Large intestine (tissue), 3 donors: ENCODE data around the gene CASTOR1. TPM values are rescaled to one million over a fixed set of nuclear protein-coding genes. Genes with fewer than 3 reads are reported as not detected.
A peak's percentile ranks its signal among the peaks of the same experiment; 100 is the strongest.

Experiments
- DNase-seq, 2 donors: peaks; one replicate each; pipeline versions ENCODE4 v3.0.0 to v3.0.0-alpha.2; 2013
- H3K27ac ChIP-seq: one replicate; pipeline ENCODE4 v1.5.1; 2013; ENCODE audit warnings: low read length
- H3K27me3 ChIP-seq: 2 replicates; pipeline ENCODE4 v1.6.1; 2013; ENCODE audit warnings: low read length; ENCODE audit not compliant: control insufficient read depth, insufficient read depth
- H3K36me3 ChIP-seq: 2 replicates; pipeline ENCODE4 v1.6.1; 2013; ENCODE audit warnings: low read length; ENCODE audit not compliant: control insufficient read depth, insufficient read depth
- H3K4me1 ChIP-seq: one replicate; pipeline ENCODE4 v1.6.1; 2013; ENCODE audit warnings: low read length; ENCODE audit not compliant: control insufficient read depth, insufficient read depth
- H3K4me3 ChIP-seq: one replicate; pipeline ENCODE4 v1.5.1; 2013; ENCODE audit warnings: low read length
- H3K9me3 ChIP-seq: one replicate; pipeline ENCODE4 v1.6.1; 2013; ENCODE audit warnings: mild to moderate bottlenecking, low read depth, low read length, moderate library complexity; ENCODE audit not compliant: control insufficient read depth
- WGBS: methylation state at CpG from one replicate; pipeline ENCODE4 v1.1.5; 2013; ENCODE audit warnings: low lambda C conversion rate; ENCODE audit not compliant: insufficient coverage; 5-methylcytosine and 5-hydroxymethylcytosine counted together
- polyA plus RNA-seq: library from polyadenylated mRNA; unstranded; fragments of 120-200 nt; gene quantifications from one replicate; pipeline ENCODE4 v1.2.1, GENCODE V29; 2013

Gene CASTOR1
- polyA plus RNA-seq, 1 donor, result 7.0 TPM

DNA sequence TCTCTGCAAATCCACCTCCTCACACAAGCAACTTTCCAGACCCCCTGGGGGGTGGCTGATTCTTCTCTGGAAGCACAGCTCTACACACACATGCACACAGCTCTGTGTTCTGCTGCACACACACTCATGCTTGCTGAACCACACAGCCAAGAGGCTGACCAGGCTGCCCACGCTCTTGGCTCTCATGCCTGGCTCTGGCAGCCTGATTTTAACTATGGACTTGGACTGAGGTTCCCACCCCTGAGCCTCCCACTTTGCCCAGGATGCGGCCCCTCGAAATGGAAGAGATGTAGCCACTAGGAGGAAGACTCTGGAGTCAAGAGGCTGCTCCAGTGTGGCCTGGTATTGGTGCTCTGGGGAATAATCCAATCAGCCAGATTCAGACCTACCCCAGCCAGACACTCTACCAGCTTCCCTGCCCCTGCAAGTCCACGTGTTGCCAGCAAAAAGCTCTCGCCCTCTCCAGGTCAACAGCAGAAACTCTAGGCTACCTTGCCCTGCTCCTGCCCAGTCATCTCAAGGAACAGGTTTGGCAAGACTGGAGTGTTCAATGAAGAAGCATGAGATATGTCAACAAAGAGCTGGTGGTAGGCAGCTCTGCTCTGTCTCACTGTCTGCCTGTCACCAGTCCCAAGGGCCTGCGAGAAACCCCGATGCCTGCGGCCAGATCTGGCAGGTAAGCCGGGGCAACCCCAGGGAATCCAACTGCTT, 8.8 kb upstream of the CASTOR1 start:
- Histone ChIP-seq H3K9me3 (no peaks in the 10 kb centered on the region), H3K4me3 (no peak overlapping the region), H3K27me3 (no peaks in the 10 kb centered on the region), H3K36me3 (peaks cover 84% of the 10 kb centered on the region), H3K4me1 (peaks cover 16% of the 10 kb centered on the region), H3K27ac (no peak overlapping the region)
- WGBS, result no CpG with 5 or more reads among the region's 9 CpGs
- peak in 1 of 2 donors; percentile 47 for DNase-seq

DNA sequence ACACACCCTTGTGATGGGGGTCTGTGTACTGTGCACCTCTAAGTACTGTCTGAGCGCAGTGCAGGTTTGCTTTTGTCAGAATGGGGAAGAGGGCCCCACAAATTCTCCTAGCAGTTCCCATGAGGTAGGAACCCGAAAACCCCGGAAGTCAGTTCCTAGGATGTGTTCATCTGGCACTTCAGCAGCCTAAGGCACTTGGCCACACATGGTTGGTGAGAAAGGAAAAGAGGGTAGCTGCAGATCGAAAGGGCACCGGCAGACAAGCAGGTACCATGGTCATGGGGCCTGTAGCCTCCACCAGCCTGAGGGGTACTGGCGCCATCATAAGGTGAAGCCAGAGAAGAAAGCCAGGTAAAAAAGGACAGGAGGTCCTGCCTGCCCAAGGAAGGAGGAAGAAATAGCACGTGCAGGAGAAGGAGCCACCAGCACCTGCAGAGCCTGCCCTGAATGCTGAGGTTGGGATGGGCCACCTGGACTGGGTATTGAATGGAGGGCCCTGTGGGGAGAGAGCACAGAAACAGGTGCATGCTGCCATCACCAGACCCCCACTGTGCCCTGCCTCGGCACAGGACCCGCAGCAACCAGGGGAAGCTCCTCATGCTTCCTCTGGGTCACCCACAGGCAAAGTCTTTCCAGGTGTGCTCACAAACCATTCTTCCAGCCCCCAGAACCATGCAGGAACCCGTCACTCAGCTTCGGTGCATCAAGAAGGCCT, 8.1 kb upstream of the CASTOR1 start:
- no peak overlapping the region for H3K4me3 ChIP-seq
- no peak overlapping the region for H3K27ac ChIP-seq
- H3K36me3 ChIP-seq, result peaks cover 87% of the 10 kb centered on the region
- H3K27me3 ChIP-seq, result no peaks in the 10 kb centered on the region
- no CpG with 5 or more reads among the region's 11 CpGs for WGBS
- DNase-seq, result no peak
- peaks cover 15% of the 10 kb centered on the region for H3K4me1 ChIP-seq
- no peaks in the 10 kb centered on the region for H3K9me3 ChIP-seq

DNA sequence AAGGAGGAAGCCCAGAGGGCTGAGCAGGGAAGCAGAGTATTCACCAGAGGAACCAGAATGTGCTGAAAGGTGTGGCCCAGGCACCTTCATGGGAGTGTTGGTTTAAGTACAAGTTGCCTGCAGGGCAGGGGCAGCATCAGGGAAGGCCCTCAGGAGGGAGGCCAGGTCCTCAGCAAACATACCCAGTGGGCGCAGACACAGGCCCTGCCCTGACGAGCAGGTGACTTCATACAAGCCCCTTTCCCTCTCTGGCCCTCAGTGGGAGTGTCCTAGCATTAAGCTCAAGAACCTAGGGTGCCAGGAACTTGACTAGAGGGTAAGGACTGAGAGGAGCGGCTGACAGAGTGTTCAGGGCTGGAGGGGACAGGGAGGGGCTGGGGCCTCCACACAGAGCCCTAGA, 7.5 kb upstream of the CASTOR1 start:
- no peaks in the 10 kb centered on the region for H3K27me3 ChIP-seq
- no peak overlapping the region for H3K27ac ChIP-seq
- H3K4me1 ChIP-seq, result peaks cover 10% of the 10 kb centered on the region

DNA sequence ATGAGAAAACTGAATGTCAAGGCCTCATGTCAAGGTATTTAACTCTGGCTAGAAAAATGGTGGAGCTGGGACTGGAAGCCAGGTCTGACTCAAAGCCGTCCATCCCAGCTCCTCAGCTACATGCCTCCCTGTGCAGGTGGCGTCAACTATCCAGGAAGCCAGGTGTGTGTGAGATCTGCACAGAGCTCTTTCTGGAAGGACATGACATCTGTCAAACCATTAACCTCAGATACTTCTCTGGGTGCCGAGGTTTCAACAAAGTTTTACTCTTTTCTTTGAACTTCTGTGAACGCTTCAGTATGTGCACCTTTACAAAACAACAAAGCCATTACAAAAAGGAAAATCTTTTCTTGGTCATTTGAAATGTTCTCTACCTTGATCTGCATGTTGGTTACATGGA, 7.0 kb upstream of the CASTOR1 start:
- H3K4me3 ChIP-seq, result no peak overlapping the region
- H3K4me1 ChIP-seq, result peaks cover 12% of the 10 kb centered on the region
- H3K36me3 ChIP-seq, result peaks cover 89% of the 10 kb centered on the region
- no peak overlapping the region for H3K27ac ChIP-seq
- no peaks in the 10 kb centered on the region for H3K9me3 ChIP-seq
- no CpG with 5 or more reads among the region's 4 CpGs for WGBS
- H3K27me3 ChIP-seq, result no peaks in the 10 kb centered on the region
- no peak for DNase-seq

More for the DNA sequence above, 7.5 kb upstream of the CASTOR1 start:
- Histone ChIP-seq H3K9me3 (no peaks in the 10 kb centered on the region), H3K4me3 (no peak overlapping the region), H3K36me3 (peaks cover 89% of the 10 kb centered on the region)
- WGBS, result no CpG with 5 or more reads among the region's 3 CpGs
- DNase-seq, result no peak

DNA sequence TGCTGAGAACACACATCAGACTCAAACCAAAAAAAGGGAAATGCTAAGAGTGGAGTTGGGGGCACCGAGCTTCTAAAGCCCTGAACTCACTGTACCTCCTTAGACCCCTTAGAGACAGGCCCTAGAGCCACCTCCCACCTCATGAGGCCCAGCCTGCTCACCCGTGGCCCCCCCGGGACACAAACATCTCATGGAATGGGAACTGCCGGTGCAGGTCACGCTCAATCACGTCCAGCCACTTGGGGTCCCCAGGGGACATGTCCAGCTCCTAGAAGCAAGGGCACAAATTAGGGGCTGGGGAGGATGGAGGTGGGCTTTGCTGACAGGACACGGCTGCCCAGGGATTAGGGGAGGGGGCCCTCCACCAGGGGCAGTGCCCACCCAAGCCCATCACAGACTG, 6.3 kb upstream of the CASTOR1 start:
- no peak for DNase-seq
- peaks cover 81% of the 10 kb centered on the region for H3K36me3 ChIP-seq
- H3K4me1 ChIP-seq, result peaks cover 19% of the 10 kb centered on the region
- no peak overlapping the region for H3K4me3 ChIP-seq
- no peak overlapping the region for H3K27ac ChIP-seq
- no peaks in the 10 kb centered on the region for H3K9me3 ChIP-seq
- WGBS, result no CpG with 5 or more reads among the region's 7 CpGs
- H3K27me3 ChIP-seq, result no peaks in the 10 kb centered on the region

DNA sequence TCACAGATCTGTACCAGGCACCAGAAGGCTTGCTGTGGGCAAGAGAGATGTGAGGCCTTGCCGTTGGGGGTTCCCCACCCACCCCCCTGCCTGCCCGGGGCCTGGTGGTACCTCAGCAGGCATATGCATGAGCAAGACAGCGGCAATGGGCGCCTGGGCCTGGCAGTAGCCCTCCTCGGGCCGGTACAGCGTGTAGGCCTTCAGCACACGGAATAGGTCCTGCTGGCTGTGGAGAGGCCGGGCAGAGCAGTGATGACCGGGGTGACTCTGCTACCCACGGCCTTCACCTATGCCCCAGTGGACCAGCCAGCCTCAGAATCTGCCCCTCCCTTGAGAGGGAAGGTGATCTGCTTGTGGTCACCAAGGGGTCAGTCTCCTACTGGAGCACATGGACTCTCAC, 5.5 kb upstream of the CASTOR1 start:
- peaks cover 77% of the 10 kb centered on the region for H3K36me3 ChIP-seq

DNA sequence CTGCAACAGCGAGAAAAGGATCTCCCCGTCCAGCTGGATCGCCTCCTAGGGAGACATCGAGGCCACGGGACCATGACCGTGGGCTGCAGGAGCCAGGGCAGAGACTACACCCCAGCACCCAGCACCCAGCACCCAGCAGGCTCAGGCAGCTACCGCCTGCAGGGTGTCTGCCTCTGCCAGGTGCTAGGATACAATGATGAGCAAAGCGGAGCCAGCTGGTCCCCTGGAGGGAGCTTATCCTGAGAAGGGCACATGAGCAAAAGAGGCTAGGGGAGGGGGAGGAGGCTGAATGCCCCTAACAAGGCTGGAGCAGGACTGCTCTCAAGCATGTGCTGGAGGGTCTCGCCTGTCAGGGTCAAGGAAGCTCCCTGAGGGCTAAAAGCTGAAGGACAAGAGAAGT, 4.8 kb upstream of the CASTOR1 start:
- H3K4me1 ChIP-seq, result peaks cover 28% of the 10 kb centered on the region
- DNase-seq, result no peak
- H3K9me3 ChIP-seq, result no peaks in the 10 kb centered on the region
- H3K36me3 ChIP-seq, result peaks cover 71% of the 10 kb centered on the region
- H3K27me3 ChIP-seq, result no peaks in the 10 kb centered on the region
- no peak overlapping the region for H3K4me3 ChIP-seq
- H3K27ac ChIP-seq, result no peak overlapping the region
- no CpG with 5 or more reads among the region's 9 CpGs for WGBS

More for the DNA sequence above, 5.5 kb upstream of the CASTOR1 start:
- no peak for DNase-seq
- H3K9me3 ChIP-seq, result no peaks in the 10 kb centered on the region
- H3K4me1 ChIP-seq, result peaks cover 26% of the 10 kb centered on the region
- no peak overlapping the region for H3K4me3 ChIP-seq
- no peaks in the 10 kb centered on the region for H3K27me3 ChIP-seq
- no peak overlapping the region for H3K27ac ChIP-seq
- no CpG with 5 or more reads among the region's 11 CpGs for WGBS

DNA sequence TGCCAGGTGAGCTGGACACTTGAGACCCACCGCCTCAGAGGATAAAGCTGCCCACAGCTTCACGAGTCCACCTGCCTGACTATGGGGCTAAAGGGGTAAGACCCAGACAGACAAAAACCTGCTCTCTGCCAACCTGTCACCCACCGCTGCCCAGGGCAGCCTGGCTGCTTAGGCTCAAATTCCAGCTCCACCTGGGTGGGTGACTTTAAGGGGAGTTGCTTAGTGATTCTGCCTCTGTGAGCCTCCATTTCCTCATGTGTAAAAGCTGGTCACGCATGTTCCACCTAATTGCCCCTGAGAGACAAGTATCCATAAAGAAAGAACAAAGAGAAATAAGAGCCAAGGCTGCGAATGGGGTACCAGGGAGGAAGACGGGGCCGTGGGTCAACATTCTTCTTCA, 3.7 kb upstream of the CASTOR1 start:
- no peaks in the 10 kb centered on the region for H3K9me3 ChIP-seq
- H3K4me3 ChIP-seq, result no peak overlapping the region
- H3K36me3 ChIP-seq, result peaks cover 61% of the 10 kb centered on the region
- H3K27me3 ChIP-seq, result no peaks in the 10 kb centered on the region
- H3K27ac ChIP-seq, result no peak overlapping the region
- DNase-seq, result no peak
- 83% methylated on average over 1 of the region's 7 CpGs for WGBS
- H3K4me1 ChIP-seq, result peaks cover 27% of the 10 kb centered on the region

DNA sequence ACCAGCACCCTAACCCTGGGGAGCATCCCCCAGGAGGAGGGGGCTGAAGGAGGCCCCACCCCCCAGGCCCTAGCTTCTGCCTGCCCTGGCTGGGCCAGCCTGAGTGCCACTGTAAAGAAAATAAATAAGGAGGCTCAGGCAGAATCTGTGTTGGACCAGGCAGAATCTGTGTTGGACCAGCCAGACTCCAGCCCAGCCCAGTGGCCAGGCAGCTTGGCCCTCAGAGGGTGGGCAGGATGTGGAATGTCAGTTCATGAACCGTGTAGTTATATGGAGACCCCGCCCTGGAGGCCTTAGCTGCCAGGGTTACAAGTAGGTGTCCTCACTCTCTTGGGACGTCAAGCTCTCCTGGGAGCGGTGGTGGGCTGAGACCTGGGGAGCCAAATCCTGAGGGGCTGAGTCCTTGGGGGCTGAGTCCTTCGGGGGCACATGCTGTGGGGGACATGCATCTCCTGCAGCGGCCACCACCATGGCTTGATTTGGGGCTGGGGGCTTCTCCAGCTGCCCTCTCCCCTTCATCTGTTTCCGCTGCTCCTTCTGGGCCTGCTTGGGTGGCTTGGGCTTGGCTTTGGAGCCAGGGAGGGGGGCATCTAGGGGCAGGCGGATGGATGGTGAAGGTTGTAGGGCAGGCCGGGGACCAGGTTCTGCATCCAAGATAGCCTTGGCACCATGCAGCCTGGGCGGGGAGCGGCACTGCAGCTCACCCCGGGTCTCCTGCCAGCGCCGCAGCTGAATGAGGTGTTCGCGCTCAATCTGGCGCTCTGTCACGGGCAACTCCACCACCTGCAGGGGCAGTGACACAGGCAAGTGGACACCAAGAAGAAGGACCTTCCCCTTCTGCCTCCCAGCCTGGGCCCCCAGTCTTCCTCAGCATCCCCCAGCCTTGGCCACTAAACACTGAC, 3.0 kb upstream of the CASTOR1 start:
- H3K27me3 ChIP-seq, result no peaks in the 10 kb centered on the region
- peaks cover 53% of the 10 kb centered on the region for H3K36me3 ChIP-seq
- no peaks in the 10 kb centered on the region for H3K9me3 ChIP-seq
- no peak for DNase-seq
- H3K4me1 ChIP-seq, result peaks cover 31% of the 10 kb centered on the region
- no peak overlapping the region for H3K4me3 ChIP-seq
- H3K27ac ChIP-seq, result no peak overlapping the region
- WGBS, result no CpG with 5 or more reads among the region's 18 CpGs
